GM23248 (cell line): ENCODE data around the gene DESI1.

Experiments used
- EZH2 ChIP-seq: fragments of 200-600 bp; sonication (generic); IDR thresholded peaks from 2 replicates; pipeline ENCODE4 v1.6.1; 2018; ENCODE audit warnings: antibody characterized with exemption, mild to moderate bottlenecking; ENCODE audit not compliant: insufficient read depth, poor library complexity, severe bottlenecking
- EZH2phosphoT487 ChIP-seq: fragments of 200-600 bp; sonication (generic); IDR thresholded peaks from 2 replicates; pipeline ENCODE4 v1.6.1; 2018; ENCODE audit warnings: antibody characterized with exemption, moderate library complexity, mild to moderate bottlenecking, low read depth; ENCODE audit not compliant: insufficient read depth

GRCh38 chr22:41621099-41621910 is 462 bp upstream of the DESI1 start, which contains the start of gene XRCC6:
- TF ChIP-seq EZH2, result no peak
- no peak for TF ChIP-seq EZH2phosphoT487
